ENCODE results near the gene MAFG.

The MAFG gene

DNA sequence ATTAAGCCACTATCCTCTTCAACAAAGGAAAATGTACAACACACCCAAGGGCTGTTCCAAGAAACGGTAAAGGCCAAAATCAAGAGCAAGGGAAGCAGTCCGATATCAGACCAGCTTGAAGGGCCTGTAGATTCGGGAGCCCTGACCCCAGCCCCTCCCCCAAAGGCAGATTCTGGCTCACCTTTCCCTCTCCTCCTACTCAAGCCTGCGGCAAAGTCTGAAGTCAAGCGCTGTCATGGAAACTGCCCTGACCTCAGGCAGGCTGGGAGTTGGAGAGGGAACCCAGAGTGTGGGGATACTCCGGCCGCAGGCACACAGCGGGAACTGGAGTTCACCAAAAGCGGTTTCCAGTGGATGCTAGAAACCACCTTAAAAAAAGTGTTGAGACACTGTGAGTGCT lies 37.9 kb downstream of the MAFG start:
- no peak for FAIRE-seq

DNA sequence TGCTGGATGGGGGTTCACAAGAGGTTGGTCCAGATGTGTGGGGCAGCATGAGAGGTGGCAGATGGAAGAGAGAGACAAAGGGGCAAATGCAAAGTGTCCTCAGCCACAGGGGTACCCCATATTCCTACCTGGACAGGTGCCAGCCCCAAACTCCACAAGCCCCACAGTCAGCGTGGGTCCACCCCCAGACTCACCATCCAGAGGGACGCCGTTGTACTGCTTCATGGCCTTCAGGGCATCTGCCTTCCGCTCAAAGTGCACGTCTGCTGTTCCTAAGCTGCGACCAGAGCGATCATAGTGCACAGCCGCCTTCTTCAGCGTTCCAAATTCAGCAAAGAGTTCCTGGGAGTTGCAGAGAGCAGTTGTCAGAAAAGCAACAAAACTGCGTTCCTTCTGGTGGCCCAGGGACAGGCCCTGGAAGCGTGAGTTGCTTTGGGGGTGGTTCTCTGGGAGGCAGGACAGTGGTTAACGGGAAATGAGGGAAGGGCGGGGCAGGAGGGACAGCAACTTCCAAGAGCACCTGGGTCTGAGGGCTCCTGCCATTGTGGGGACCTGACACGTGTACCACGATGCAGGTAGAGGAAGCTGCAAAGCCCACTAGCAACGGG lies 38.4 kb downstream of the MAFG start:
- no peak for FAIRE-seq

DNA sequence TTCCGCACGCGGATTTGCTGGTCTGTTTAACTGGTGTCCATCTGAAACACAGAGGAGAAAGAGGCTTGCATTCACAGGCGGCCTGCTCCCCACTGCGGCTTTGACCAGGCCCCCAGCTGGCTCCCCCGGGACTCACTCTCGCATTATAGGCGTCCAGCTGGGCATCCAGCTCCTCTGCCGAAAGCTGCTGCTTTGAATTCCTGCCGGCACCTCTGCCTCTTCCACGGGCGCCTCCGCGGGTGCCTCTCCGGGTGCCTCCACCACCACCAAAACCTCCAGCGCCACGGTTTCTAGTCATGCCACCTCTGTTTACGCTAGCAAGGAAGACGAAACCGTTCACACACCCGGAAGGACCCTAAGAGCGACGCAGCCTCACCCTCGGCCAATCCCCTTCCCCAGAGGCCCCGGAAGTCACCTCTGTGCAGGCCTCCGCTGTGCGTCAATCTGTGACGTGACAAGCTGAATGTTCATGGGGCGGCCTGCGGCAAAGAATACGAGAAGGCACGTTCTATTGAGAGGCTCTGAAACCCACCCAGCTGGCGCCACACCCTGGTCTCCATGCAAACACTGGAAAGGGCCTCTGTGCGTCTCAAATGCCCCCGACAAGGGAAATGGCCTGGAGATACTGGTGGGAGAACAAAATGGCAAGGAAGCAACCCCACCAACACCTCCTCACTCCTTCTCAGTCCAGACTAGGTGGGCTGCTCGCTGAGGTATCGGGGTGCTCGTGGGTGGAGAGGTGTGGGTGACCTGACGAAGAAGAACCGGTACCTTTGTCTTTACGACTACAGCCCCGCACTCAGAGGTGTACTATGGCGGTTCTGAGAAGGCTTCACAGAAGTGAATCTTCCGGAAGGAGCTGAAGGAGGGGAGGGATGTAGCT lies 39.2 kb downstream of the MAFG start:
- no peak for FAIRE-seq

DNA sequence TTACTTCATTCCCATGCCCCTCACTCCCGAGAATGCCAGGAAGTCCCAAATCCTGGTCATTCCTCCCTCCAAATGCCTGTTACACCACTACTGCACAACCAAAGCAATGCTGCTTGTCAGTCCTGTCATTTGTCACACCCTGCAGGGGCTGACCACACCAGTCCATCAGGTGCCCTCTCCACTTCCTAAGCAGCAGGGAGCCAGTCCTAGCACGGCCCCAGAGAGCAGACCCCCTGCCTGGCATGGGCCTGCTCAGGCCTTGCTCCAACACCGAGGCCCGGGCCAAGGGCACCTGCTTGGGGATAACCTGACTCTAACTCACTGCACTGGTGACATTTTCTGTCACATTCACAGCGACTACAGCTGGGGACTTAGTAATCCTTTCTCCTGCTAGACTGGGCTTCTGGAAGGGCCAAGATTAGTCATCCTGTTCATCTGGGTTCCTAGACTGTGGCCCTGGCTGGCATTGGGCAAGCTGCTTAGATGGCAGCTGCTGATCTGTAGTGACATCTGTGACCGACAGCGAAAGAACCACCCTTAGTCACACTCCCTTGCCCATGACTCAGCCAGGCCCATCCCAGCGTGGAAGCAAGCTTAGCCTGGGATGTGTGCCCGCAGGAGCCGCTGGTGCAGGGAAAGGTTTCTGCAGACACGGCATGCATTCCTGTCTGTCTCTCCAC lies 41.5 kb downstream of the MAFG start:
- FAIRE-seq, result no peak

DNA sequence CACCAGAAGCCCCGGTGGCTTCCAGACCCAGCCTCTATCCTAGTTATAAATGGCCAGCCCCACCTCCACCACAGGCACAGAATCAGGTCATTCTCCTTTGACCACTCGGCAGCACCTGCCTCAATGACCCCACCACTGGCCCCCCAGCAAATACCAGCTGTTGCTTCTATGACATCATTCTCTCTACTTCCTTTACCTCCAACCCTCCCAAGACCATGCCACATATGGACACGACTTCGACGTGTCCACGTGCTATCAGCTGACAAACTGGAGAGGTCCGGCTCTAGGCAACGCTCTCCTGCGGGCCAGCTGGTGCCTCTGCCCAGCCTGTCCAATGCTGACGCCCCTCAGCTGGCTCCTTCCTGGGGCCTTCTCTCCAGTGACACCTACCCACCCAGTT lies 42.1 kb downstream of the MAFG start:
- FAIRE-seq, result no peak

DNA sequence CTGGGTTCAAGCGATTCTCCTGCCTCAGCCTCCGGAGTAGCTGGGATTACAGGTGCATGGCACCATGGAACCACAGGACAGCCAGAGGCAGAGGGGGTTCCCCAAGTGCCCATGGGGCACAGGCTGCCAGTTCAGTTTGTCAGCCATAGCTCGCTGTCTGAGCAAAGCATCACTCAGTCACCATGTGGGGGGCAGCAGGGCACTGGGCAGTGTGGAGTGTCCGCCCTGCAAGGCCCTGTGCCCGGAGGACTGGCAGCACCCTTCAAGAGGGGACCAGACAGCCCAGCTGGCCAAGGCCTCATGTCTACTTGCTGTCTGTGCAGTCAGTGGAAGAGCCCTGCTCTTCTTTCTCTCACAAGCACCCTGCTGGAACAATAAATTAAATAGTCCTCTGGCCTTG lies 42.6 kb downstream of the MAFG start:
- no peak for FAIRE-seq

DNA sequence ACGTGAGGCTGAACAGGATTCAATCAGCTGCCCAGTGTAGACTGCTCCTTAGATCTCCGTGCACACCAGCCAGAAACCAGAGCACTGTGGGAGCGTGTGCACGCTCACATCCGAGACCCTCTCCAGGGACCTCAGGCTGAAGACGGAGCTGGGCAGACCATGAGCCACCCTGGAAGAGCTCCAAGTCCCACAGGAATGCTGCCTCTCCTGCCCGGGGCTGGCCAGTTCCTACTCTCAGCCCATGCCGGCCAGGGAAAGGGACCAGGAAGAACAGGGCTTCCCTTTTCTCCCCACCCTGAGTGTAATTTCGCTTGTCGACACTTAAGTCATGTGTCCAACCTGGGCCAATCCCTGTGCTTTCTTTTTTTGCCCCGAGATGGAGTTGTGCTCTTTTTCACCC lies 43.0 kb downstream of the MAFG start:
- FAIRE-seq, result no peak

DNA sequence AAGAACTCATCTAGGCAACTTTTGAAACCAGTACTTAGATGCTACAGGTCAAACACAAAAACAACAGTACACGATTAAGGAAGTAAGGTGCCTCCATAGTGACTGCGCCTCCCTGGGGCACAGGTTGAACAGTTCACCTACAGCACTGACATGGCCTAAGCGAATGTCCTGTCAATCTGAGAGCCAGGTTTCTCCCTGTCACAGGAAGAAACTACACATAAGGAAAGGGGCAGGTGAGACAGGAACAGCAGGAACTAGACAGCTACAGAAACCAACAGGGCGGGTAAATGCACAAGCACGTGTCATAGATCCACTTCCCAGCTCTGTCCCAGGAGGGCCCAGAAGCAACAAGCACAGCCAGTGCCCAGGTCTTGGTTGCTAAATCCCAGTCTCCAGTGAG lies 48.4 kb downstream of the MAFG start:
- FAIRE-seq, result no peak

DNA sequence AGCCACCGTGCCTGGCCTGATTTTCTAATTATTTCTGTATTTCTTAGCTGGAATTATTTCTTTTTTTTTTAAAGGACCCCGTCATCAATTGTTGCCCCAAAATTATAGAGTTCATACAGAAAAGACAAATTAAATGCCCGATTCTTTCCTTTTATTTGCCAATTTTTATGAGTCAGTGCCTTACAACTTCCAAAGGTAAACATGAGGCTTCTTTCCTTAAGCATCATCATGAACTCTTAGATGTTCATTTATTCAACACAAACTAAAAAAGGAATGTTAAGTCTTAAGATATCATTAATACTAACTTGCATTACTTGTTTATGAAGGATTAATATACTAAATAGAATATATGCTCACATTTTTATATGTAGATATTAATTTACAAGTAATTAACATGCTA lies 49.2 kb downstream of the MAFG start:
- no peak for FAIRE-seq

DNA sequence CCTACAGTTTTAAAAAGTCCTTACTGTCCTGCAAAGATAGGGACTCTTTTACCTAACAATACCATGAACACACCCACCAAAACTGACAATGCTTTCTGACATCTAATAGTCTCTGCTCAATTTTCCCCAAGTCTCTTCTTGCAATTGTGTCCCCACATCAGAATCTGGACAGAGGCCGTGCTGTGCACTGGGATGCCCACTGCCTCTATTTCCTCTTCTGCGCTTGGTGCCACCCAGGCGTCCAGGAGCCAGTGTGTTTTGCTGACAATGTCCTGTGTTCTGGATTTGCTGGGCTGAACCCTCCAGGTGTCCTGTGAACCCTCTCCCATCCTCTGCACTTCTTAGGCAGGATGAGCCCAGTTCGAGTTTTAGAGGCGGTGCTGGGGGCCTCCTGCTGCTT lies 50.0 kb downstream of the MAFG start:
- FAIRE-seq, result no peak

DNA sequence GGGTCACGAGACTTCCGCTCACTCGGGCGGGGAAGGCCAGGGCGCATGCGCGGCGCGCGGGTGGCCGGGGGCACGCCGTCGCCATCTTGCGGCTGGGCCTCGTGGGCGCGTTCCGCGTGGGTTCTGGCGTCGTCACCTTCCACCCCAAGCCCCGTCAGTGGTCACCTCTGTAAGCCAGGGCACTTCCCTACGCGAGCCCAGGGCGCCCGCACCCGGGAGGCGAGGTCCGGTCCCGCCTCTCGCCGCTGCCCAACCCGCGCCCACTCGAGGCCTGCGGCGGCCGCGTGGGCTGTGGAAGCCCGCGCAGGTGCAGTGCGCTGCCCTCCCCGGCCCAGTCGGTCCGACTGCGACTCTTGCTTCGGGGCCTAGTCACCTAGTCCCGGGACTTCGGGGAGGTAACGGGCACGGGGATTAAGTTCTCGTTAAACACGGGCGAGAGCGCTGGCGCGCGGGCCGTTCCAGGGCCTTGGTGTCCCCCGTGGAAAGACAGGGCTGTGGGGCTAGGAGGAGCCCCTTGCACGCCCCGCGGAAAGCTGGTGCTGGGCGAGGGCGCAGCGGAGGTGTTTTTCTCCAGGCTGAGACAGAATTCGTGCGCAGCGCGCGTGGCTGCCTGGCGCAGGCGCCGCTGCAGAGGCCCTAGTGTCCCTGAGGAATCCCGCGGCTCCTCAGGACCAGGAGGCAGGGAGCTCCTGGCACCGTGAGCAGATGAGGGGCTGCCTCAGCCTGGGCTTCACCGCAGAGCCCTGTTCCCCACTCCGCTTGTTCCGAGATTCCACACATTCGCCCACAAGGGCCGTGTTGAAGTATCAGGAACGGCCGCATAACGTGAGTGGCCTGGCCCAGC lies 55.9 kb downstream of the MAFG start:
- no peak for FAIRE-seq

DNA sequence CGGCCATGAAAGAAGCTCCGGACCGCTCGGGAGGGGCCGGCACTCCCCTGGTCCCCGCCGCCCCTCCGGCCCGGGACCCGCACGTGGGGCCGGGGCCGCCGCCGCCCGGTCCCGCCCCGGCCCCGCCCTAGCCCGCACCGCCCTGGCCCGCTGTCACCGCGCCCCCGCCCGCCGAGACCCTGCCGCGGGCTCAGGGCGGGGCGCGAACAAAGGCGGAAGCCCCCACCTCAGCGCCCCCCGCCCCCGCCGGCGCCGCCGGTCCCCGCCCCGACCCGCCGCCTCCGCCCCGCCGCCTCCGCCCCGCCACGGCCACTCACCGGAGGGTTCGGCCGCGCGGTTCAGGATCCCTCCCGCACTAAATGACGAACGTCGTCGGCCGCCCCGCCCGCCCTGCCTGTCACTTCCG lies 56.6 kb downstream of the MAFG start, which contains the start of gene ARHGDIA:
Gene ARHGDIA, minus strand, starts transcription at position 357 of the 406 bp plus-strand sequence. CDS start 1,407 bp downstream, outside the sequence.
- no peak for FAIRE-seq

DNA sequence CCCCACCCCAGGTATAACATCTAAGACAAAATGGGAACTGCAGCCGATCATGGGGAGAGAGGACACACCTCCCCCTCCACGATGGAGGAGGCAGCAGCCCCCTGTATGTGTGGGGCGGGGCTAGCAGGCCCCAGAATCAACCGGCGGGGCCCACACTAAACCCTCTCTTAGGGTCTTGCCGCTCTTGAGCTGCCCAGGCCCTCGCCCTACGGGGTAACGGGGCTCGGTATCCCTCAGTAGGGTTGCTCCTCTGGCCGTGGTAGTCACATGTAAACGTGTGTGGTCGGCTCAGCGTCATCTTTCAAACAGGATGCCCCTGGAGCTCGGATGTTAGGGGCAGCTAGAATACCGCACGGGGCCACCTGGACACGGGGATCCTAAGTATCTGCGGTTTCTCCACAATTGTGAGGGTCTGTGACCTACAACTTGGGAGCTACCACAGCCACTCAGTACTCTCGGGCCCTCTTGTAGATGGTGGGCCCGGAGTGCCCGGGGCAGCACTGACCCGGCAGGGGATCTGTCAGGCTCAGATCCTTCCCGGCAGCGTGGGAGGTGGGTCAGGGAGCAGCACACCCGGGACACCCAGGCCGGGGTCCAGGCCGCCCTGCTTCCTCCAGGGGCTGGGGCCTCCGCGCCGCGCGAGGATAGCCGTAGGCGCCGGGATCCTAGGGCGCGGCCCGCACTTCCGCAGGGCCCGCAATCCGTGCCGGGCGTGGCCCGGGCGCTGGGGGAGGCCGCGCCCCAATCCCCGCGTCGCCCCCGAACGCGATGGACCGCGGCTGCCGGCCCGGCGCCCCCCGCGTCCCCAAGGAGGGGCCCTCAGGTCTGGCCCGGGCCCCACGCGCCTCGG lies 57.2 kb downstream of the MAFG start:
- no peak for FAIRE-seq

DNA sequence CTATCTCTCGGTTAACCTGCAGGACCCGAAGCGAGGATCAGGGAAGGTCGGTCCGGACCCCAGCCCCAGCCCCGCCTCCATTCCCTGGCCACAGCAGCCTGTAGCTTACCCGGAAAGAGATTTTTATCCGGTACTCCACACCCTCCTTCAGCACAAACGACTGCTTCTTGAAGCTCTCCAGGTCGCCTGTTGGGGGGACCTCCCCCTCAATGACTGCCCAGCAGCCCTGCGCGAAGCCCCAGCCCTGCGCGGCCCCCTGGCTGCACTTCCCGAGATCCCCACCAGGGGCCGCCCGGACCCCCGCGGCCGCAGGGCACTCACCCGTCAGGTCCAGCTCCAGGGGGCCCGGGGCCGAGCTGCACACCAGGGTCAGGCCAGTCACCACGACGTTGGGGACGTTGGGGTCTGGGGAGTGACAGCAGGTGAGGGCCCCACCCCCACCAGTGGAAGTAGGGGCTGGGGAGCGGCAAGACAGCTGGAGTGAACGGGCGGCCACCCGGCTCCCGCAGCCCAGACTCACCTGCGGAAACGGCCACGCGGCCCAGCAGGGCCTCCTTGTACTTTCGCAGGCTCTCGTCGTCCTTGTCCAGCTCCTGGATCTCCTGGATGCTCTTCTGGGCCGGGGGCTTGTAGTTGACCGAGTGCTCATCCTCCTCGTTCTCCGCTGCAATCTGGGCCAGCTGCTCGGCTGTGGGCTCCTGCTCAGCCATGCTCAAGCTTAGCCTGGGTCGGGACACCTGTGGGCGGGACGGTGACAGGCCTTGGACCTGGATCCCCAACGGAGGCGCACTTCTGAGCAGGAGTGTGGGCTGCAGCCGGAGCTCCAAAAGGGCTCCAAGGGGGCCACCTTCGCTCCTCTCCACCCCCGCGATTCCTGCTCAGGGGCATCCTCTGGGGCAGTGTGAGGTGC lies 58.1 kb downstream of the MAFG start:
- FAIRE-seq, result no peak

DNA sequence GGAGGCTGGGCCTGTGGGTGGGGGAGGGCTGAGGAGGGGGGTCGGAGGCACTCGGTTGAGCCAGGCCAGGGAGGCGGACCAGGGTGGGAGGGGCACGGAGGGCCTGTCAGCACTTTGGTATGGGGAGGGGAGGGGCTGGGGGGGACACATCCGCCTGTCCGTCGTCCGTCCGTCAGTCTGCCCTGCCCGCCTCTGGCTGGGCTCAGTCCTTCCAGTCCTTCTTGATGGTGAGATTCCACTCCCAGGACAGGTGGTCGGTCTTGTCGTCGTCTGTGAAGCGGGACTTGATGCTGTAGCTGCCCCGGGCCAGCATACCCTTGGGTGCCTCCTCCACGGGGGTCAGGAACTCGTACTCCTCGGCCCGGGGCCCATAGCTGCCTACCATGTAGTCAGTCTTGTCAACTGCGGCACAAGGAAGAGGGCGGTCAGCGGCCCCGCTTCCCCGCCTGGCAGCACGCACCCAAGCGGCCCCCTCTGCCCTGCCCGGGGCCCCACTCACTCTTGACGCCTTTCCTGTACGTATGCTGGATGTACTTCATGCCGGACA lies 58.8 kb downstream of the MAFG start:
- no peak for FAIRE-seq
